ENCODE data around the gene PLPPR3. TPM values are rescaled to one million over a fixed set of nuclear protein-coding genes. Genes with fewer than 3 reads are reported as not detected.
A peak's percentile ranks its signal among the peaks of the same experiment; 100 is the strongest.

The PLPPR3 gene
- total and polyA plus RNA-seq, 12 donors: 0.08 to 1.7 (median 0.14) TPM; not detected in 7

DNA sequence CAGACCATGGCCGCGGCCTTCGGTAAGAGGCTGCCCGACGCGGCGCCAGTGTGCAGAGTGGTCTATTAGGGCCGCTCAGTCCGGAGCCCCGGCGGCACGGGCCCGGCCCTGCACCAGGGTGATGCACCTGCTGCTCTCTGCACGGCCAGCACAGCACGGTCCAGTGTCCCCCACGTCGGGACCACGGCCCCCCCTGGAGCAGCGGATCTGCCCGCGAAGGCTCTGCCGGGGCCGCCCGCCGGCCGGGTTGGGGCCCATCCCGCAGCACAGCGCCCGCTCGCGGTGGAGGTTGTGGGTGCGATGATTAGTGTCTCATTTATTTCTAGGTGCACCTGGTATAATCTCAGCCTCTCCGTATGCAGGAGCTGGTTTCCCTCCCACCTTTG is 16.6 kb downstream of the PLPPR3 start:
- TF ChIP-seq POLR2A (IDR thresholded peaks at IDR 0.05): no peak
- TF ChIP-seq CTCF (IDR thresholded peaks at IDR 0.05): peak in 1 of 6 experiments; percentile 32
- no peak overlapping the region for H3K4me3 ChIP-seq
- WGBS, 4 donors: 80 to 87% (median 84%) methylated on average over 1 to 33 of the region's 33 CpGs
- peak overlapping the region in 1 of 5 donors; percentile 70 for H3K27ac ChIP-seq
- intact Hi-C loops (cut with DNase I): no loop called here
- H3K9me3 ChIP-seq (replicated peaks in 1 of 3): no peaks in the 10 kb centered on the region
- peaks cover 0 to 76% of the 10 kb centered on the region in 2 donors for H3K36me3 ChIP-seq (replicated peaks in 1 of 2)
- no peak for DNase-seq
- H3K27me3 ChIP-seq: no peaks in the 10 kb centered on the region
- peaks cover 26 to 38% of the 10 kb centered on the region in 2 donors for H3K4me1 ChIP-seq (replicated peaks in 1 of 2)

DNA sequence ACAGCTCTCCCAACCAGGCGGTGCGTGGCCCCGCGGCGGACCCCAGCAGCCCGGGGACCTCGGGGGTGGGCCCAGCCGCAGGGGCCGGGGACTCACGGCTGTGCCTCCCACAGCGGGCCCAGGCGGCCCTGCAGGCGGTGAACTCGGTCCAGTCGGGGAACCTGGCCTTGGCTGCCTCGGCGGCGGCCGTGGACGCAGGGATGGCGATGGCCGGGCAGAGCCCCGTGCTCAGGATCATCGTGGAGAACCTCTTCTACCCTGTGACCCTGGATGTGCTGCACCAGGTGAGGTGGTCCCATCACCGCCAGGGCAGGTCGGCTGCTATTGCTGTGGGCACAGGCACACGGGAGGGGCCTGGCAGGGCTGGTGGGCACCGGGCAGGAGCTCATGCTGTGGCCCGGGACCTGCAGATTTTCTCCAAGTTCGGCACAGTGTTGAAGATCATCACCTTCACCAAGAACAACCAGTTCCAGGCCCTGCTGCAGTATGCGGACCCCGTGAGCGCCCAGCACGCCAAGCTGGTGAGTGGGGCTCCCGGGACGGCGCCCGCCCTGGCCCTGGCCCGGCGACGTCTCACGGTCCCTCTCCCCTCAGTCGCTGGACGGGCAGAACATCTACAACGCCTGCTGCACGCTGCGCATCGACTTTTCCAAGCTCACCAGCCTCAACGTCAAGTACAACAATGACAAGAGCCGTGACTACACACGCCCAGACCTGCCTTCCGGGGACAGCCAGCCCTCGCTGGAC is 17.2 kb downstream of the PLPPR3 start:
- Histone ChIP-seq H3K4me3 (no peak overlapping the region), H3K36me3 (replicated peaks in 1 of 2) (peaks cover 0 to 72% of the 10 kb centered on the region in 2 donors), H3K27ac (peak overlapping the region in 1 of 5 donors; percentile 70), H3K9me3 (replicated peaks in 1 of 3) (no peaks in the 10 kb centered on the region), H3K27me3 (no peaks in the 10 kb centered on the region), H3K4me1 (replicated peaks in 1 of 2) (peaks cover 31 to 44% of the 10 kb centered on the region in 2 donors)
- 80 to 100% (median 88%) methylated on average over 3 to 53 of the region's 53 CpGs for WGBS, 4 donors
- intact Hi-C loops (cut with DNase I): no loop called here
- DNase-seq: no peak
- TF ChIP-seq CTCF (IDR thresholded peaks at IDR 0.05): no peak
- no peak for TF ChIP-seq POLR2A (IDR thresholded peaks at IDR 0.05)

DNA sequence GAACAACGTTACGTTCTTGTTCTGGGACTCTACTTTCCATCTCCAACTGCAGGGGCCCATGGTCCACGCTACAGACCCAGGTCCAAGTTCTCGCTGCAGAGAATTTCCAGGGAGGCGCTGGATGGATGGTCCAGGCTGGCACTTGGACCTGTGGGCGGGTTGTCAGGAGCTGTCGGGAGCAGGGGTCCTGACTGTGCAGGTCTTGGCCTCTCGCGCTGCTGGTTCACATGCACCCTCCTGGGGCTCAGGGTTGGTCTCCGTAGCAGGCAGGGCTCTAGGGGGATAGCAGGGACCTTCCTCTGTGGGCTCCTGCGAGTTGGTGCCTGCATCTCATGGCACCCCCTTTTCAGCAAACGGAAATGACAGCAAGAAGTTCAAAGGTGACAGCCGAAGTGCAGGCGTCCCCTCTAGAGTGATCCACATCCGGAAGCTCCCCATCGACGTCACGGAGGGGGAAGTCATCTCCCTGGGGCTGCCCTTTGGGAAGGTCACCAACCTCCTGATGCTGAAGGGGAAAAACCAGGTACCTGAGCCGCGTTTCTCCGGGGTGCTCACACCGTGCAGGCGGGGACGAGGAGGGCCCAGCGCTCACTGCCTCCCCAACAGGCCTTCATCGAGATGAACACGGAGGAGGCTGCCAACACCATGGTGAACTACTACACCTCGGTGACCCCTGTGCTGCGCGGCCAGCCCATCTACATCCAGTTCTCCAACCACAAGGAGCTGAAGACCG is 17.9 kb downstream of the PLPPR3 start:
- Histone ChIP-seq H3K27ac (peak overlapping the region in 1 of 5 donors; percentile 70), H3K27me3 (no peaks in the 10 kb centered on the region), H3K4me3 (no peak overlapping the region), H3K9me3 (replicated peaks in 1 of 3) (no peaks in the 10 kb centered on the region), H3K4me1 (replicated peaks in 1 of 2) (peaks cover 39 to 51% of the 10 kb centered on the region in 2 donors), H3K36me3 (replicated peaks in 1 of 2) (peaks cover 0 to 65% of the 10 kb centered on the region in 2 donors)
- 40 to 82% (median 76%) methylated on average over 1 to 31 of the region's 31 CpGs for WGBS, 4 donors
- no peak for TF ChIP-seq POLR2A (IDR thresholded peaks at IDR 0.05)
- no peak for TF ChIP-seq CTCF (IDR thresholded peaks at IDR 0.05)
- DNase-seq: peak in 2 of 7 donors; percentile 28 to 35
- intact Hi-C loops (cut with DNase I): no loop called here

GRCh38 chr19:803099-803561 is 18.6 kb downstream of the PLPPR3 start:
- 75 to 93% (median 77%) methylated on average over 6 to 17 of the region's 17 CpGs for WGBS, 4 donors
- H3K4me1 ChIP-seq (replicated peaks in 1 of 2): peaks cover 40 to 56% of the 10 kb centered on the region in 2 donors
- H3K9me3 ChIP-seq (replicated peaks in 1 of 3): no peaks in the 10 kb centered on the region
- peaks cover 0 to 58% of the 10 kb centered on the region in 2 donors for H3K36me3 ChIP-seq (replicated peaks in 1 of 2)
- no peaks in the 10 kb centered on the region for H3K27me3 ChIP-seq
- intact Hi-C loops (cut with DNase I): no loop called here
- H3K27ac ChIP-seq: peak overlapping the region in 2 of 5 donors; percentile 30 to 70
- TF ChIP-seq POLR2A (IDR thresholded peaks at IDR 0.05) (no peak), CTCF (IDR thresholded peaks at IDR 0.05) (no peak)
- H3K4me3 ChIP-seq: no peak overlapping the region
- no peak for DNase-seq
